Fibroblast of villous mesenchyme (primary cell): ENCODE results near the gene ZDHHC7. TPM values are rescaled to one million over a fixed set of nuclear protein-coding genes. Genes with fewer than 3 reads are reported as not detected.

Experiments used
- DNase-seq: peaks from one replicate; pipeline ENCODE4 v3.0.0-alpha.2; 2010; ENCODE audit warnings: low read depth
- H3K4me3 ChIP-seq: 2 replicates; pipeline ENCODE4 v1.5.1; 2011; ENCODE audit warnings: low read depth, mild to moderate bottlenecking, low read length
- CTCF ChIP-seq: IDR thresholded peaks from 2 replicates; pipeline ENCODE4 v1.5.1; 2012; ENCODE audit warnings: low read depth, mild to moderate bottlenecking, low read length; ENCODE audit not compliant: insufficient read depth
- total RNA-seq: library from RNA; depleted of rRNA; stranded (reverse); fragments of >200 nt; gene quantifications from 2 replicates; pipeline ENCODE4 v1.2.3, GENCODE V29; 2012

The ZDHHC7 gene
- total RNA-seq, 1 donor, result 164 TPM

DNA sequence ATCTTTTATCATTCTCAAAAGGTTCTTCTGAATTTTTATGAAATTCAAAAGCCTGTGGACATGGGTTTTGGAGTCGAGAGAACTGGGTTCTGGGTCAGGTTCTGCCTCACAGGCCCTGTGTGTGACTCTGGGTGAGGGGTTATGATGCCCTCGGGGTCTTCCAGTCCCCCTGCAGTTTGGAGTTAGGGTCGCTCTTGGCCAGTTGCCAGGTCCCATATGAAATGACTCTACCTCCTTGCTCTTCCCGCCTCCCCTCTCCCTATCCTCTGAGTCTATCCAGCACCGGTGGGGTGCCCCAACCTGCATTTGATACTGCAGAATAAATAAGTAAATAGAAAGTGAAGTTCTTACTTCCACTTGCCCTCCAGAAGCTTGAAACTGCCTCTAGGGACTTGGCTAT is 54.1 kb downstream of the ZDHHC7 start:
- no peak for DNase-seq
- no peak for TF ChIP-seq CTCF
- H3K4me3 ChIP-seq, result no peak overlapping the region

DNA sequence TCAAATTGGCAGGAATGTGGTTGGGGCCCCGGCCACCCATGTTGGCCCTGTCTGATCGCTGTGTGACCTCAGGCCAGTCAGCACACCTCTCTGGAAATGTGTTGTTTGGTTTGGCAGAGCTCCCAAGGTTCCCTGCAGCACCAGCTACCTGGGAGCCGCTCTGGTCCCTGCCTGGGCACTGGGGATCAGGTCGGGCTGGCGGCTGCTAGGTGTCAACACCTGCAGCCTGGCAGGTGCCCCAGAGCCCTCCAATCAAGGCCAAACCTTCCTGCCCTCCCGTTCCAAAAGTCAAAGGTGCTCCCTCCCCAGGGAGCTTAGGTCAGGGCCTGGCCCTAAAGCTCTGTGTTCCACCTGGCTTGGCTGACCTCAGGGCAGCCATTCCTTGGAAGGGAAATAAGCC is 55.9 kb downstream of the ZDHHC7 start:
- no peak for DNase-seq
- no peak overlapping the region for H3K4me3 ChIP-seq
- TF ChIP-seq CTCF, result no peak

DNA sequence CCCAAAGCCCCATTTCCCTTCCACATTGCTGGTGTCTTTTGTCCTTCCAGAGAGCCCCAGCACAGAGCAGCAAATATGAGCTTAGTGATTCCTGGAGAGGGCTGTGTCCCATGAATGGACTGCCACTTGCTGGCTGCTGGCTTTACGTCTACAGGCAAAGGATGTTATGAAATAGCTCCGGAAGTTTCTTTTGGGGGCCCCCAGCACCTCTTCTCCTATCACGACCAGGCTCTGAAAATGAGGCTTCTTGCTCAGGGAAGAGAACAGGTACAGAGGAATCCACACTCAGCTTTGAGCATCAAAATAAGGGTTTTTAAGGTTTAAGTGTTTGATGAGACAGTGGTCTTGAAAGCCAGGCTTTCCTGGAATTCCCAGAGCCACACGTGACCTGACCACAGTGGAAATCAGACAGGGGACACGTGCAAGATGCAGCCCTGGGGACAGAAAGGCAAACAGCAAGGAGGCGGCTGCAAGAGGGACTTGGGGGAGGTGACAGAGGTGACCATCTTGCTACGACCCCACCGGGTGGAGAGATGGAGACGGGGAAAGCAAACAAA is 58.1 kb downstream of the ZDHHC7 start:
- DNase-seq, result no peak
- H3K4me3 ChIP-seq, result no peak overlapping the region
- no peak for TF ChIP-seq CTCF

DNA sequence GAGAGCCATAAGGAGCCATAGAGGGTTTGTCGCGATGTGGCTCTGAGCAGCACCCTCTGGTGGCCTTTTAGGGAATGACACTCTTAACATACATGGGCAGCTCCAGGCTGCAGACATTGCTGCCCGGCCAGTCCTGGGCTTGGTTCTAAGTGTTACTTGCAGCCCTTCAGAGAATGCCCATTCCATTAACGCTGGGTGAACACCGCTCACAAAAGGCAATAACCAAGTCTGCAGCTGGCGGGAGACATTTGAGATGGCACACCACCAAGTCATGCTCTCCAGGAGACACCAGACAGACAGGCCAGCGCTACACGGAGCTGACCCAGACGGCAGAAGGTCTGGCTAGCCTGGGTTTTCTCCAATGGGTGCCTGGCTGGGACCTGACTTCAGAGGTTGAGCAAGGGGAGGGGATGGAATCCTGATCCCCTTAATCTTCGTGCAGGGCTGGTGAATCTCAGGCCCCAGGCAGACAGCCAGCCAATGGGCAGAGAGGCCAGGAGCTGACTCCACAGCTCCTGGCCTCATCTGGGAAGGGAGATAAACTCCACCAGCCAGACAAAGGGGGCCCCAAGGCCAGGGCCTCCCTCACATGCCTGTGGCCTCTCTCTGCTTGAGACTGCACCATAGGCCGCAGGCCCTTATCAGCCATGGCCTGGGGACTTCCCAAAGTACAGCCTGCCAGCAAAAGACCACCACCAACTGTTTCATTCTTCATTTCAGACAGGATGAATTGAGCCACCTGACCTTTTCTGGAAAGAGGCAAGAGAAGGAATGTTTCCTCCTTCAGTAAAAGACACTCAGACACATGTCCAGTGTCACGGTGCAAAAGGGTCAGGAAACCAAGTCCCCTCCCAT is 58.8 kb downstream of the ZDHHC7 start:
- no peak overlapping the region for H3K4me3 ChIP-seq
- peak; percentile 89 for TF ChIP-seq CTCF
- DNase-seq, result peak; percentile 99

DNA sequence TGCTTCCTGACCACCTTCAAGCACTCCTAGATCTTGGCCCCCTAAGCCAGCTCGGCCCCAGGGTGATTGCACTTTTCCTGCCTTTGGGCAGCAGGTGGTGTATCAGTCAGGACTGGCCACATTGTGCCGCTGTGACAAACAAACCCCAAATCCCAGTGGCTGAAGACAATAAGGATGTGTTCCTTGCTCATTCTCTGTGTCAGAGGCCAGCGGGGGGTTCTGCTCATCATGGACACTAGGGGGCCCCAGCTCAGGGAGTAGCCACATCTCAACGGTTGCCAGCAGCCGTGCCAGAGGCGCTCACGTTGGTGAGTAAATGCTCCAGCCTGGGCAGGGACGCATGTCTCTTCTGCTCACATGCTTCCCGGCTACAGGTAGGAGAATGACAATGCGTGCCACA is 60.4 kb downstream of the ZDHHC7 start:
- H3K4me3 ChIP-seq, result no peak overlapping the region
- DNase-seq, result no peak
- peak; percentile 22 for TF ChIP-seq CTCF

- H3K4me3 ChIP-seq, result no peak overlapping the region
- TF ChIP-seq CTCF, result no peak
- DNase-seq, result no peak
These were observed 61.4 kb downstream of the ZDHHC7 start for GRCh38 chr16:84949772-84950436.
